ENCODE data around the gene SLC1A5.

The SLC1A5 gene

GRCh38 chr19:46726971-46727501 is 61.4 kb downstream of the SLC1A5 start:
- DNase-seq: peak in 8 of 58 donors; percentile 8 to 38 (median 26)

GRCh38 chr19:46726551-46726950 is 61.8 kb downstream of the SLC1A5 start:
- DNase-seq: no peak

- no peak for DNase-seq
These were observed 62.5 kb downstream of the SLC1A5 start for GRCh38 chr19:46725859-46726393.

- no peak for DNase-seq
These were observed 63.2 kb downstream of the SLC1A5 start for GRCh38 chr19:46725036-46725820.
